Body of pancreas (tissue), 4 donors: Measurements from ENCODE around the gene MRTFA.

Source experiments
- POLR2A ChIP-seq, 3 donors: fragments of 450-650 bp; IDR thresholded peaks; one replicate each; pipeline ENCODE4 v1.6.1; 2016; ENCODE audit warnings: antibody characterized with exemption in 3 of 3, mild to moderate bottlenecking in 2 of 3
- TF ChIP-seq, protein P1 (sequence below), 7 experiments: fragments of 450-650 bp in 4 of 7; fragments of 200-600 bp in 3 of 7; sonication (generic) in 3 of 7; IDR thresholded peaks; one replicate each; pipeline ENCODE4 v1.5.1; 2016 to 2019; ENCODE audit warnings: antibody characterized with exemption in 7 of 7

GRCh38 chr22:40556641-40557040 lies 79.9 kb downstream of the MRTFA start:
- no peak for TF ChIP-seq POLR2A (IDR thresholded peaks at IDR 0.05)
- TF ChIP-seq, protein P1, sequence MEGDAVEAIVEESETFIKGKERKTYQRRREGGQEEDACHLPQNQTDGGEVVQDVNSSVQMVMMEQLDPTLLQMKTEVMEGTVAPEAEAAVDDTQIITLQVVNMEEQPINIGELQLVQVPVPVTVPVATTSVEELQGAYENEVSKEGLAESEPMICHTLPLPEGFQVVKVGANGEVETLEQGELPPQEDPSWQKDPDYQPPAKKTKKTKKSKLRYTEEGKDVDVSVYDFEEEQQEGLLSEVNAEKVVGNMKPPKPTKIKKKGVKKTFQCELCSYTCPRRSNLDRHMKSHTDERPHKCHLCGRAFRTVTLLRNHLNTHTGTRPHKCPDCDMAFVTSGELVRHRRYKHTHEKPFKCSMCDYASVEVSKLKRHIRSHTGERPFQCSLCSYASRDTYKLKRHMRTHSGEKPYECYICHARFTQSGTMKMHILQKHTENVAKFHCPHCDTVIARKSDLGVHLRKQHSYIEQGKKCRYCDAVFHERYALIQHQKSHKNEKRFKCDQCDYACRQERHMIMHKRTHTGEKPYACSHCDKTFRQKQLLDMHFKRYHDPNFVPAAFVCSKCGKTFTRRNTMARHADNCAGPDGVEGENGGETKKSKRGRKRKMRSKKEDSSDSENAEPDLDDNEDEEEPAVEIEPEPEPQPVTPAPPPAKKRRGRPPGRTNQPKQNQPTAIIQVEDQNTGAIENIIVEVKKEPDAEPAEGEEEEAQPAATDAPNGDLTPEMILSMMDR (IDR thresholded peaks at IDR 0.05), result no peak
